GM21717 (cell line): ENCODE results near the gene IL1RAP.
"Not testable (repeated sequence)": the region's sequence is repeated elsewhere in the genome, so short reads cannot be mapped to it uniquely, and the experiment has no call there.

Experiments
- ATAC-seq: cut with Tn5 transposase; IDR thresholded peaks from one replicate; pipeline ENCODE4 v1.9.1; 2021; ENCODE audit warnings: mild to moderate bottlenecking, moderate library complexity; ENCODE audit not compliant: unreplicated experiment

IL1RAP gene

GRCh38 chr3:190645932-190646460 is 132.1 kb downstream of the IL1RAP start:
- ATAC-seq = no peak

- no peak for ATAC-seq
Measured at GRCh38 chr3:190646996-190647395, 133.1 kb downstream of the IL1RAP start.

GRCh38 chr3:190655933-190656332 is 142.0 kb downstream of the IL1RAP start:
- ATAC-seq = no peak

- no peak for ATAC-seq
Measured at GRCh38 chr3:190658106-190658505, 144.2 kb downstream of the IL1RAP start.

GRCh38 chr3:190666821-190667220 is 152.9 kb downstream of the IL1RAP start:
- ATAC-seq = no peak

GRCh38 chr3:190671658-190672057 is 157.8 kb downstream of the IL1RAP start:
- ATAC-seq = no peak

- ATAC-seq = no peak
Measured at GRCh38 chr3:190673148-190673547, 159.3 kb downstream of the IL1RAP start.

- no peak for ATAC-seq
Measured at GRCh38 chr3:190676481-190676880, 162.6 kb downstream of the IL1RAP start.

- ATAC-seq = no peak
Measured at GRCh38 chr3:190677001-190677400, 163.1 kb downstream of the IL1RAP start.

GRCh38 chr3:190677868-190678267 is 164.0 kb downstream of the IL1RAP start:
- ATAC-seq = not testable (repeated sequence)

- ATAC-seq = no peak
Measured at GRCh38 chr3:190680691-190681090, 166.8 kb downstream of the IL1RAP start.

GRCh38 chr3:190684776-190685175 is 170.9 kb downstream of the IL1RAP start:
- no peak for ATAC-seq

- no peak for ATAC-seq
Measured at GRCh38 chr3:190686011-190686410, 172.1 kb downstream of the IL1RAP start.

- ATAC-seq = no peak
Measured at GRCh38 chr3:190690246-190690645, 176.4 kb downstream of the IL1RAP start.

- ATAC-seq = no peak
Measured at GRCh38 chr3:190692256-190692655, 178.4 kb downstream of the IL1RAP start.

GRCh38 chr3:190694335-190695001 is 180.6 kb downstream of the IL1RAP start:
- ATAC-seq = no peak

- no peak for ATAC-seq
Measured at GRCh38 chr3:190695225-190695624, 181.3 kb downstream of the IL1RAP start.

GRCh38 chr3:190695994-190696393 is 182.1 kb downstream of the IL1RAP start:
- no peak for ATAC-seq

GRCh38 chr3:190696777-190697501 is 183.1 kb downstream of the IL1RAP start:
- no peak for ATAC-seq

GRCh38 chr3:190697502-190697830 is 183.6 kb downstream of the IL1RAP start:
- ATAC-seq = no peak

GRCh38 chr3:190697901-190698300 is 184.0 kb downstream of the IL1RAP start:
- ATAC-seq = no peak

GRCh38 chr3:190699776-190700175 is 185.9 kb downstream of the IL1RAP start:
- no peak for ATAC-seq
